Ascending aorta (tissue), 2 donors: ENCODE measurements around the gene E2F7. TPM values are rescaled to one million over a fixed set of nuclear protein-coding genes. Genes with fewer than 3 reads are reported as not detected.

Experiments used
- DNase-seq, 2 donors: peaks; one replicate each; pipeline ENCODE4 v3.0.0-alpha.2; 2019; ENCODE audit warnings: low spot score in 2 of 2
- H3K27ac ChIP-seq, 2 donors: fragments of 200-600 bp; sonication (generic); one replicate each; pipeline ENCODE4 v1.5.1; 2016 to 2017; ENCODE audit warnings: mild to moderate bottlenecking in 1 of 2
- H3K27me3 ChIP-seq: fragments of 200-600 bp; sonication (generic); one replicate; pipeline ENCODE4 v1.5.1; 2017
- H3K36me3 ChIP-seq, 2 donors: fragments of 200-600 bp; sonication (generic); one replicate each; pipeline ENCODE4 v1.5.1; 2016
- H3K4me1 ChIP-seq, 2 donors: fragments of 200-600 bp; sonication (generic); one replicate each; pipeline ENCODE4 v1.5.1; 2016 to 2017; ENCODE audit warnings: mild to moderate bottlenecking in 1 of 2
- H3K4me3 ChIP-seq, 2 donors: fragments of 200-600 bp; sonication (generic); one replicate each; pipeline ENCODE4 v1.5.1; 2016 to 2017; ENCODE audit warnings: mild to moderate bottlenecking in 1 of 2
- H3K9me3 ChIP-seq, 2 donors: fragments of 200-600 bp; sonication (generic); one replicate each; pipeline ENCODE4 v1.5.1; 2016
- CTCF ChIP-seq, 3 experiments: fragments of 200-600 bp in 2 of 3; fragments of 450-650 bp in 1 of 3; sonication (generic) in 2 of 3; IDR thresholded peaks; one replicate each; pipeline ENCODE4 v1.5.1; 2016 to 2019; ENCODE audit warnings: antibody characterized with exemption in 3 of 3, mild to moderate bottlenecking in 1 of 3, moderate library complexity in 1 of 3
- intact Hi-C: fragments of 100-400 bp; cut with DNase I; formaldehyde crosslinking; loops from one replicate; pipeline ENCODE4 v1.15.1; 2023
- total RNA-seq: library from RNA; depleted of rRNA; stranded (reverse); fragments of >200 nt; gene quantifications from one replicate; pipeline ENCODE4 v1.1.0, GENCODE V29; 2016

The E2F7 gene, protein sequence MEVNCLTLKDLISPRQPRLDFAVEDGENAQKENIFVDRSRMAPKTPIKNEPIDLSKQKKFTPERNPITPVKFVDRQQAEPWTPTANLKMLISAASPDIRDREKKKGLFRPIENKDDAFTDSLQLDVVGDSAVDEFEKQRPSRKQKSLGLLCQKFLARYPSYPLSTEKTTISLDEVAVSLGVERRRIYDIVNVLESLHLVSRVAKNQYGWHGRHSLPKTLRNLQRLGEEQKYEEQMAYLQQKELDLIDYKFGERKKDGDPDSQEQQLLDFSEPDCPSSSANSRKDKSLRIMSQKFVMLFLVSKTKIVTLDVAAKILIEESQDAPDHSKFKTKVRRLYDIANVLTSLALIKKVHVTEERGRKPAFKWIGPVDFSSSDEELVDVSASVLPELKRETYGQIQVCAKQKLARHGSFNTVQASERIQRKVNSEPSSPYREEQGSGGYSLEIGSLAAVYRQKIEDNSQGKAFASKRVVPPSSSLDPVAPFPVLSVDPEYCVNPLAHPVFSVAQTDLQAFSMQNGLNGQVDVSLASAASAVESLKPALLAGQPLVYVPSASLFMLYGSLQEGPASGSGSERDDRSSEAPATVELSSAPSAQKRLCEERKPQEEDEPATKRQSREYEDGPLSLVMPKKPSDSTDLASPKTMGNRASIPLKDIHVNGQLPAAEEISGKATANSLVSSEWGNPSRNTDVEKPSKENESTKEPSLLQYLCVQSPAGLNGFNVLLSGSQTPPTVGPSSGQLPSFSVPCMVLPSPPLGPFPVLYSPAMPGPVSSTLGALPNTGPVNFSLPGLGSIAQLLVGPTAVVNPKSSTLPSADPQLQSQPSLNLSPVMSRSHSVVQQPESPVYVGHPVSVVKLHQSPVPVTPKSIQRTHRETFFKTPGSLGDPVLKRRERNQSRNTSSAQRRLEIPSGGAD
- total RNA-seq: not detected

DNA sequence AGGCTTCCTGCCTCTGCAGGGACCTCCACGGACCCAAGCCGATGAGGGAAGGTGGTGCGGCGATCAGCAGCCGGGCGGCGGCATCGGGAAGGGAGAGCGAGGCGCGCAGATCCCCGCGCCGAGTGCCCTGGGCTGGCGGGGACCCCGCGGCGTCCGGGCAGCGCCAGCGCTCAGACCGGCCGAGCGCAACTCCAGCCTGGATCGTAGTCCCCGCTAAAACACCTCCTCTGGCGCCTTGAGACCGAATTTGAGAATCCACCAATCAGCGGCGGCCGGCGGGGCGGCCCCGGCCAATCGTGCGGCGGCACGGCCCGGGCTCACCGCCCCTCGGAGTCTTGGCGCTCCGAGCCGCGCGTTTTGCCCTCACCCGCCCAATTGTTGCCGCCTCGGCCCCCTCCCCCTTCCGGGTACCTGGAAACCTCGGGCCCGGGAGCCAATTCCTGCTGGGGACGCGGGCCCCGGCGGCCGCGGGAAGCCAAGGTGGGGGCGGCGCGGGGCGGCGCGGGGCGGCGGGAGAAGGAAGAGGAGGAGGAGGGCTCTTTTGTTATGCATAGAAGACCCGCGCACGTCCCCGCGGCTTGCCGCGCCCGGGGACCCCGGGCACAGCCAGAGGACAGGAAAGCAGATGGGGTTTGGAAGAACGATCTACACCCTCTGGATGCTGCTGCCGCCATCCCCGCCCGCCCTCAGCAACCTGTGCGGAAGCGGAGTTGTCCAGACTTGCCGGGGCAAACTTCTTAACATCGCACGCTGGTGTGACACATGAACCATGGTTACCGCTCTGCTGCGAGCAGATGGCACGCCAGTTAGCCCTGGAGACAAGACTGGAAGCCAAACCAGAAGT is at the start of gene E2F7:
Gene E2F7, minus strand, starts transcription at position 209 of the 844 bp plus-strand sequence. CDS start 934 bp downstream, outside the sequence.
- Histone ChIP-seq H3K9me3 (no peaks in the 10 kb centered on the region), H3K36me3 (no peaks in the 10 kb centered on the region), H3K4me1 (peaks cover 0 to 6% of the 10 kb centered on the region in 2 donors), H3K27ac (peak within 1 kb of the TSS; percentile 6 to 16), H3K4me3 (peak within 1 kb of the TSS; percentile 65 to 71), H3K27me3 (no peaks in the 10 kb centered on the region)
- intact Hi-C loops: loop anchor here (10.0 kb wide), 3 partner anchors 259 to 1741 kb away; partner anchors contain the start of gene GLIPR1L2
- peak; percentile 35 to 91 for DNase-seq
- TF ChIP-seq CTCF (IDR thresholded peaks at IDR 0.05): no peak

DNA sequence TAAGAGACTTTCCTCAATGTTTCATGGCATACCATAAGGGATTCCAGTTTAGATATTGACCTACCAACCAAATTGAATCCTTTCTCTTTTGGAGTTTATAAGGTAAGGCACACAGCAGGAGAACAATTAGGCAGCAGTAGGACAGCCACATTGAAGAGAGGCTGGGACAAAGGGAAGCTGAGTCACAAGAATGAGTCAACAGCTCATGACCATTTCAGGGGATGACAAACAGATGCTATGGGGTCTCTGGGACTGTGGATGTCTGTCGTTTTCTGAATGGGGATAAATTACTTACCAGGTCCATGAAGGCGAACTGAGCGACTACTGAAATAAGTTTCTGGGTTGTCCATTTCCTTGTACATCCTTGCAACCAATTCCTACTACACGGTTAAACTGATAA is 48.6 kb upstream of the E2F7 start:
- TF ChIP-seq CTCF (IDR thresholded peaks at IDR 0.05): no peak
- Histone ChIP-seq H3K27me3 (no peaks in the 10 kb centered on the region), H3K4me1 (no peaks in the 10 kb centered on the region), H3K27ac (no peak overlapping the region), H3K36me3 (no peaks in the 10 kb centered on the region), H3K9me3 (no peaks in the 10 kb centered on the region), H3K4me3 (no peak overlapping the region)
- no peak for DNase-seq
- intact Hi-C loops: no loop called here

- Histone ChIP-seq H3K27ac (no peak overlapping the region), H3K9me3 (no peaks in the 10 kb centered on the region), H3K4me3 (no peak overlapping the region), H3K36me3 (no peaks in the 10 kb centered on the region), H3K4me1 (no peaks in the 10 kb centered on the region), H3K27me3 (no peaks in the 10 kb centered on the region)
- no peak for TF ChIP-seq CTCF (IDR thresholded peaks at IDR 0.05)
- no peak for DNase-seq
- intact Hi-C loops: no loop called here
Measured at GRCh38 chr12:77108707-77109106, 43.3 kb upstream of the E2F7 start.

DNA sequence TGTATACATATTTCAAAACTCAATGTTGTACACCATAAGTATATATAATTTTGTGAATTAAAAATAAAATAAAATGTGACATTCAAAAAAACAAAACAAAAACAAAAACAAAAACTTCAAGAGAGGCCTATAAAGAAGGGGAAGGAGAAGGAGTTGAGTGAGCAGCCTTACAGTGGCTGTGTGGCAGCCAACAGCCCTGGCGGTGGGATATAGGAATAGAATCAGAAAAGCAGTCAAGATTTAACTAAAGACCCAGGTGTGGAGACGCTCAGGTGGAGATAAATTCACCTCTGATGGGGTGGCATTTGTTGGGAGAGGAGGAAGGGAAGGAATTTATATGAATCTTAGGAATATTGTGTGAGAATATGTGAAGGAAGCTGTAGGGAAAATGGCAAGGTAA is 41.8 kb upstream of the E2F7 start:
- no peaks in the 10 kb centered on the region for H3K27me3 ChIP-seq
- DNase-seq: no peak

More for the DNA sequence above, 41.8 kb upstream of the E2F7 start:
- intact Hi-C loops: no loop called here
- H3K27ac ChIP-seq: no peak overlapping the region
- H3K4me1 ChIP-seq: no peaks in the 10 kb centered on the region
- no peaks in the 10 kb centered on the region for H3K36me3 ChIP-seq
- TF ChIP-seq CTCF (IDR thresholded peaks at IDR 0.05): no peak
- no peak overlapping the region for H3K4me3 ChIP-seq
- H3K9me3 ChIP-seq: no peaks in the 10 kb centered on the region
